NCI-H1092 (cell line): ENCODE results near the gene CCDC43.
"Not testable (repeated sequence)": the region's sequence is repeated elsewhere in the genome, so short reads cannot be mapped to it uniquely, and the experiment has no call there.

Experiments used
- DNase-seq: peaks from one replicate; lab custom pipeline; 2025; lab: John Stamatoyannopoulos, UW

CCDC43 gene

DNA sequence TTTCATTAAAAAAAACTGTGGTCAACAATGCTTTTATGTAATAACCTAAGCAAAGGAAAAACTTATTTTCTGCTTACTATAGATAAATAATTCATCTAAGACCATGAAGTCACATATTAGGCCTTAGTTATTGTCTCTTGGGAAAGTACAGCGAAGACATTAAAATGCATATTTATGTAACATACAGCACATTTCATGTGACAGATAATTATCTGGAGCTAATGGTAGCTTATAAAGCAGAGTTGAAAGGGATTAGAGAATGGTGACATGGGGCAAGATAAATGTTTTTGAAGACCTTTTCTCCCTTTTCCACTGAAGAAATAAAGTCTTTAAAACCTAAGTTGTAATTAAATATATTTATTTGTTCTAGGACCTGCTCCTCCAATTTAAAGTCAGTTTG, 23.6 kb downstream of the CCDC43 start:
- DNase-seq, result no peak

DNA sequence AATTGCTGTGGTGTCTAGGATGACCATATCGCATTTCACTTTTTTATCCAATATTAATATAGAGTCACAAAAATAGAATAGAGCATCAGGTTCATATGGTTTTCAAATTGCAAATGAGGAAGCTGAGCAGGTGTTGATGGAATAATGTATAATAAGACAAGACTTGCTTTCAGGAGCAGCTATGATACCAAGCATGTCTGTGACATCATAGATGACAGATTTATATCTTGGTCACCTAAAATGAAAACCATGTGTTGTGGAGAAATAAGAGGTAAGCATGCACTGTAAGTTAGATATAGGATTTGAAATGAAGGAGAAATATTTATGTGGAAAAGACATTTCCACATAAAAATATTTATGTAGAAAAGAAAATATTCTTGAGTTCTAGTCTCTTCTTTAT, 24.7 kb downstream of the CCDC43 start:
- no peak for DNase-seq

DNA sequence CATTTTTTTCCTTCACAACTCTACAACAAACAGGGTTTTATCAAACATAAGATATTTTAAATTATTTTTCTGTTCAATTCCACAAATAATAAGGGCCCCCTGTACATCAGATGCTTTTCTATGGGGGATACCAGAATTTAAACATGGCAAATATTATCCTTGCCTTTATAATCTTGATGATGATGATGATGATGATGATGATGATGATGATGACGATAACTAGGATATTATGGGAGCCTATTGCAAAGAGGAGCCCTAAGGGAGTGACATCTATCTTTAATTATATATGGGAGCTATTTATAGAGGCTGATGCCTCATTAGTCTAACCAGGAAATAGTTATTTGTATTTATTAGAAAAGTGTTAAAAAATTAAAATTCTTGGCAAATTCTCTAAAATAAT, 26.5 kb downstream of the CCDC43 start:
- no peak for DNase-seq

DNA sequence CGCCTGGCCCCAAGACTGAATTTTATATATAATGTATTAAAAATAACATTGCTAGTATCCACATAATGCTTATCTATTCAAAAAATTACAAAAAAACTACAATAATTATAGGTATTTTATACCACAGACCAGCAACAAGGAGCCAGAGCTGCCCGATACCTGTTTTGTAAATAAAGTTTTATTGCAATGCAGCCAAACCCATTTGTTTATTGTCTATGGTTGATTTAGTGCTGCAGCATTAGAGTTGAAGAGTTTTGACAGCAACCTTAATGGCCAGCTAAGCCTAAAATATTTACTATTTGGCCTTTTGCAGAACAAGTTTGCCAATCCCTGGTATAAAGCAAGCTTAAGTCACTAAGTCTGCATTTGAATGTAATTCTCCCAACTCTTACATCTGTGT, 27.7 kb downstream of the CCDC43 start:
- no peak for DNase-seq

DNA sequence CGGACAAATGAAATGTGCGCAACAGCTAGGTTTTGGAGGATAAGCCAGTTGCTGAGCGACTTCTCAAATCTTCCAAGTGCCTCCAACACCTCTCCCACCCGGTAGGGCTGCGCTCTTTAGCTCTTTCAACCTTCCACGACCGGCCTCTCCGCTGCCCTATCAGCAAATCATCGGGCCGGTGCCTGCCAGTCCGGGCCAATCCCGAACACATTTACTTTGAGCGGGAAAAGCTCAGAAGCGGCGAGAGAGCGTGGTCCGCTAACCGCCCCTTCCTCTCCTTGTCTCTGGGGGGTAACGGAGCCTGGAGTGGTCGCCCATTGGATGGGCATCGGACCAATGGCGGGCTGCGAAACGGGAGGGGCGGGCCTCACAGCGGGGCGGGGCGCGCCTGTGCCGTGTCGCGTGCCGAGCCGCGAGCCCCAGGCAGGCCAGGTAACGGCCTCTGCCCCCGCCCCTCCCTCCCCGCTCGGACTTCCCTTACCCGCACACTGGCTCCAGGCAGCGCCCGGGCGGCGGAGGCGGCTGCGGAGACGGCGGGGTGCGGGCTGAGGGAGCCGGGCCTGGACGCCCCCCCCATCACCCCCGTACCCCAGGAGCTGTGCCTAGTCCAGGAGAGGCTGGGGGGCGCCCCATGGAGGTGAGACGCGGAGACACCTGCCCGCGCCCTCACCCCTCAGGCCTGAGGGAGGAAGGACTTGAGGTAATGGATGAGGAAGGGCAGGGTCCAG, 33.4 kb downstream of the CCDC43 start, which contains the start of gene MEIOC:
Gene MEIOC (plus strand): TSS at position 486 of the 728 bp plus-strand sequence. CDS start 146 bp downstream, at position 632.
- DNase-seq, result no peak

DNA sequence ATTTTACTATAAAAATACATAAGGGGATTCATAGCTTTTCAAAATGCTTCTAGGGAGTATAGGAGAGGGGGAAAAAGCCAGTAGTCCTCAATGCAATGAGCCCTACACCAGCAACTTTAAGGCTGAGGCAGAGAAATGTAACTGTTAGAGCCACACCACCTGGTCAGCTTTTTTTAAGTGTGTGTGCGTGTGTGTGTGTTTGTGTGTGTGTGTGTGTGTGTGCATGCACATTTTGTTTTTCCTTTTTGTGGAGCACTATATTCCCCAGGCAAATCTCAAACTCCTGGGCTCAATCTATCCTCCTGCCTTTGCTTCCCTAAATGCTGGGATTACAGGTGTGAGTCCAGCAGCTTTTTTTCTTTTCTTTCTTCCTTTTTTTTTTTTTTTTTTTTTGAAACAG, 35.6 kb downstream of the CCDC43 start:
- DNase-seq, result no peak

DNA sequence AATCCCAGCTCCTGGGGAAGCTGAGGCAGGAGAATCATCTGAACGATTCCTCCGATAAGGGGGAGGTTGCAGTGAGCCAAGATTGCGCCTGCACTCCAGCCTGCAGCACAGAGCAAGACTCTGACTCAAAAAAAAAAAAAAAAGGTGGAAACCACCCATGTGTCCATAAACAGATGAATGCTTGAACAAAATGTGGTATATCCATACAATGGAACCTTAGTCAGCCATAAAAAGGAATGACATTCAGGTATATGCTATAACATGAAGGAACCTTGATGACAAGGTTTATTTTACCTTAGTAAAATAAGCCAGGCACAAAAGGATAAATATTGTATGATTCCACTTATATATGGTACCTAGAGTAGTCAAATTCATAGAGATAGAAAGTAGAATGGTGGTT, 36.2 kb downstream of the CCDC43 start:
- no peak for DNase-seq

DNA sequence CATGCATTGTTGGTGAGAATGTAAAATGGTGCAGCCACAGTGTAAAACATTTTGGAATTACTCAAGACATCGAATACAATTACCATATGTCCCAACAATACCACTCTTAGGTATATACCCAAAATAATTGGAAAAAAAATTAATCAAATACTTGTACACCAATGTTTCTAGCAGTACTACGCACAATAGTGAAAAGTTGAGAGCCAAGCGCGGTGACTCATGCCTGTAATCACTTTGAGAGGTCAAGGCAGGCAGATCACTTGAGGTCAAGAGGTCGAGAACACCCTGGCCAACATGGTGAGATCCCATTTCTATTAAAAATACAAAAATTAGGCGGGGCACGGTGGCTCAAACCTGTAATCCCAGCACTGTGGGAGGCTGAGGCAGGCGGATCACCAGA, 36.8 kb downstream of the CCDC43 start:
- DNase-seq, result no peak

DNA sequence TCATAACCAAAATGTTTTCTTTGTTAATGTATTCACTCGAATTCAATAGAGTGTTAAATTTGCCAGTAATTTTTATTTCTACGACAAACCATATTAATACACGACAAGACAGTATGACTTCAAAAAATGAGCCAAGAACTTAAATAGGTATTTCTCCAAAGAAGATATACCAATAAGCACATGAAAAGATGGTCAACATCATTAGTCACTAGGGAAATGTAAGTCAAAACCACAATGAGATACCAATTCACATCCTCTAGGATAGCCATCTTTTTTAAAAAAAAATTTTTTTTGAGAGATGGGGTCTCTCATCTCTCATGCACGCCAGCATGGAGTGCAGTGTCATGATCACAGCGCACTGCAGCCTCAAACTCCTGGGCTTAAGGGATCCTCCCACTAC, 38.3 kb downstream of the CCDC43 start:
- no peak for DNase-seq

DNA sequence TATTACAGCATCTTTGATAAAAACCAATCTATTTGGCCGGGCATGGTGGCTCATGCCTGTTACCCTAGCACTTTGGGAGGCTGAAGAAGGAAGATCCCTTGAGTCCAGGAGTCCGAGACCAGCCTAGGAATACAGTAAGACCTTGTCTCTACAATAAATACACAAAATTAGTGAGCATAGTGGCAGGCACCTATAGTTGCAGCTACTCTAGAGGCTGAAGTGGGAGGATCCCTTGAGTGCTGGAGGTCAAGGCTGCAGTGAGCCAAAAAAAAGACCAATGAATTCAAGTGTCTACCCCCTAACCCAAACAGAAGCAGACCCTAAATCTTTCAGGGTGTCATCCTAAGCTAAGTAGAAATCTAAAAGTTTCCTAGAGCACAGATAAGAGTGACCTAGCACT, 40.6 kb downstream of the CCDC43 start:
- DNase-seq, result no peak

DNA sequence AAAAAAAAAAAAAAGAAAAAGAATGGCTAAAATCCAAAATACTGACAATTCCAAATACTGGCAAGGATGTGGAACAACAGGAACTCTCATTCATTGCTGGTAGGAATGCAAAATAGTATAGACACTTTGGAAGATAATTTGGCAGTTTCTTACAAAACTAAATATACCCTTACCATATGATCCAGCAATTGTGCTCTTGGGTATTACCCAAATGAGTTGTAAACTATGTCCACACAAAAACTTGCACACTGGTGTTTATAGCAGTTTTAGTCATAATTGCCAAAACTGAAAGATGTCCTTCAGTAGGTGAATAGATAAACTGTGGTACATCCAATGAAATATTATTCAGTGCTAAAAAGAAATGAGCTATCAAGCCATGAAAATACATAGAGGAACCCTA, 41.8 kb downstream of the CCDC43 start:
- no peak for DNase-seq

DNA sequence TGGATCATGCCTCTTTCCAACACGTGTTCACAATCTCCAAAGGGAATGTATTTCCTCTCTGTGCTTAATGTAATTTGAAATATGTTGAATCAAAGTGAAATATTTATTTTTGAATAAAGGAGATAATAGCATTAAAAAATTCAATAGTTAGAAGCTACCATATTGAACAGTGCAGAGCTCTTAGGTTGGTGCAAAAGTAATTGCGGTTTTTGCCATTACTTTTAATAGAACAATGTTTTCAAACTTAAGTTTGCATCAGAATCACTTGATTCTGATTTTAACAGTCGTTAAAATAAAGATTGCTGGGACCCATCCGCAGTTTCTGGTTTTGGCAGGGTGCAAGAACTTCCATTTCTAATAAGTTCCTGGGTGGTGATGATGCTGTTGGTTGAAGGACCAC, 43.3 kb downstream of the CCDC43 start:
- no peak for DNase-seq

DNA sequence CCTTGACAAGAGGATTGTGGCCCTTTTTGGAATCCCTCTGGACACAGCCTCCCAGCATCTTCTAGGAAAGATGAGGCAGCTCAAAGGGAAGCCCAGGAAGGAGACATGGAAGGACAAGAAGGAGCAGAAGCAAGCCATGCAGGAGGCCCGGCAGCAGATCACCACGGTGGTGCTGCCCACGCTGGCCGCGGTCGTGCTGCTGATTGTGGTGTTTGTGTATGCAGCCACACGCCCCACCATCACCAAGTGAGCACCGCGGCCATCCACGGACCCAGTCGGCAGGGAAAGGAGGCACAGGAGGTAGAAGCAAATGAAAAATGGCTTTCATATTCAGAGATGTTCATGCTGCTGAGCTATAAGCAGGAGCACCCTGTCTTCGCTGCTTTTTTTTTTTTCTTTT, 44.2 kb downstream of the CCDC43 start:
- no peak for DNase-seq

DNA sequence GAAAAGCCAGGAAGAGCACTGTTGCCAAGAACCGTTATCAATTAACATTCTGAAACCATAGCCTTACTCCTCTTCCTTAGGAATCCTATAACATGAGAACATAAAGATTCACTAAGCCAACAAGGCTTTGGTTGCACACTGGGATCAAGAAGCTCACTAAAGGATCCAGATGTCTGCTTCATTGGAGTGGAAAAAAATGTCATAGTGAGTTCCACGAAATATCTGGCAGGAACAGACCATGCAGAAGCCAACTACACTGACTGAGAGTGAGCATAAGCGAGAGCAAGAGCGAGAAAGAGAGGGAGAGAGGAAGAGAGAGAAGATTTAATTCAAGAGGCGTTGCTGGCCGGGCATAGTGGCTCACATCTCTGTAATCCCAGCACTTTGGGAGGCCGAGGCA, 46.7 kb downstream of the CCDC43 start:
- no peak for DNase-seq

DNA sequence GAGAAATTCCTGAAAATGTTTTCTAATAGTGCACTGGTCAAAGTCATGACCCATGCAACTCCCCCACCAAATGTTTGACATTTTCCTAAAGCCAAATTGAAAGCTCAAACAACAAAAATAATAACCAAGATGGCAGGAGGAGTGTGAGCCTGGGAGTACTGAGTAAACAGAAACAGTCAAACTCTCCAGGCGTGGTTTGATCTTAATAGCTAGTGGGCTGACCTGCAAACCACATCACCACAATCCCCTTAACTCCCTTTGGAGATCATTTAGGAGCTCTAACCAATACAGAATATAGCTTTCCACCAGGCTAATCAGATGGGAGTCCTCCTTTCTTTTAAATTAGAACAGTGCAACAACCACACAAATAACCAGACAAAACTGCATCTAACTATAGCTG, 52.5 kb downstream of the CCDC43 start:
- no peak for DNase-seq

DNA sequence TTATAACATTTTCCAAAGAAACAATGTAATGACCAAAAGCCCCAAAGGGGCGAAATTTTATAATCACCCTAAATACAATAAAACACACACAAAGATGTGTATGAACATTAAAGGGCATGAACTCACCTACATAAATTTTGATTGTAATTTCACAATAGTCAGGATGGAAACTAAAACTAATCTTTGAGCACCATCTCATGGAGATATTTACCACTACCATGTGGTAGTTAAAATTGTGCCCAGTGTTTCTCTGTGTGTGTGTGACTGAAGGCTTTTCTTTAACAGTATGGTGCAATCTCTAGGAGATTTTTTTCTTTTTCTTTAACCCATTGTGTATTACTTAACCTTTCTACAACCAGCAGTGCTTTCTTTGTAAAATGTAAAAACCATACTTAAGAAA, 53.0 kb downstream of the CCDC43 start:
- no peak for DNase-seq

DNA sequence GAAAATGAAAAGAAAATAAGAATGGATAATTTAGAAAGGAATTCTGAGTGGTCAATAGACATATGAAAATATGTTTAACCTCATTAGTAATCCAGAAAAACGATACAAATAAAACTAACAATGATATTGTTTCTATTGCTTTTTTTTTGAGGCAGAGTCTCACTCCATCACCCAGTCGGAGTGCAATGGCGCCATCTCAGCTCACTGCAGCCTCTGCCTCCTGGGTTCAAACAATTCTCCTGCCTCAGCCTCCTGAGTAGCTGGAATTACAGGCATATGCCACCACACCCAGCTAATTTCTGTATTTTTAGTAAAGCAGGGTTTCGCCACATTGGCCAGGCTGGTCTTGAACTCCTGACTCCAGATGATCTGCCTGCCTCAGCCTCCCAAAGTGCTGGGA, 55.2 kb downstream of the CCDC43 start:
- DNase-seq, result not testable (repeated sequence)

DNA sequence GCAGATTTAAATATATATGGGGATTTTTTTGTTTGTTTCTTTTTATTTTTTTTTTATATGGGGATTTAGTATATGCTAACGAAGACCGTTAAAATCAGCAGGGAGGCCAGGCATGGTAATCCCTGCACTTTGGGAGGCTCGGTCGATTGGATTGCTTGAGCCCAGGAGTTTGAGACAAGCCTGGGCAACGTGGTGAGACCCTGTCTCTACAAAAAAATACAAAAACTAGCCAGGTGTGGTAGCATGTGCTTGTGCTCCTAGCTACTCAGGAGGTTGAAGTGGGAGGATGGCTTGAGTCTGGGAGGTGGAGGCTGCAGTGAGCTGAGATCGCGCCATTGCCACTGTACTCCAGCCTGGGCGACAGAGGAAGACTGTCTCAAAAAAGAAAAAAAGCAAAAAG, 55.6 kb downstream of the CCDC43 start:
- no peak for DNase-seq

DNA sequence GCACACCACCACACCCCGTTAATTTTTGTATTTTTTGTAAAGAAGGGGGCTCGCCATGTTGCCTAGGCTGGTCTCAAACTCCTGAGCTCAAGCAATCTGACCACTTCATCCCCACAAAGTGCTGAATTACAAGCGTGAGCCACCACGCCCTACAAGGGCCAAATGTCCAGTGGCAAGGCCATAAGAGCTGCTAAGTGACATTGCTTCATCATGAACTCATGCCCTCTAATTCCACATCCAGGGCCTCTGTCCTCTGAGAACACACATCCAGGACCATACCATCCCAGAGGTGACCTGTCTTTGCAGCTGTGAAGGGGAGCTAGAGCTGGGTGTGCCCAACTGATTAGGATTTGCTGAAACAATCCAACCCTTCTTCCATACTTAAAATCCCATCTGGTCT, 58.9 kb downstream of the CCDC43 start:
- no peak for DNase-seq

DNA sequence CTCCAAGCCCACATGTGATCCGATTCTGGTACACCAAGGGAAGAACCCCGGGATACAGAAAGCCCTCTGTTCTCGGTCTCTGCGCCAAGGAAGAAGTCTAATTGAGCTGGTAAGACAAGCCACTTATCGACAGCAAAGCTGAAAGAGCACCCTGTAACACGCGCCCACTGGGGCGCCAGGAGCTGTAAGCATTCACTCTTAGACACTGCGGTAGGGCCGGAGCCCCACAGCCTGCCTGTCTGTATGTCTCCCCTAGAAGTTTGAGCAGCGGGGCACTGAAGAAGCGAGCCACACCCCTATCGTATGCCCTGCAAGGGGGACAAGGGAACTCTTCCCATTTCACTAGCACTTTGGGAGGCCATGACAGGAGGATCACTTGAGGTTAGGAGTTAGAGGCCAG, 60.3 kb downstream of the CCDC43 start:
- no peak for DNase-seq

DNA sequence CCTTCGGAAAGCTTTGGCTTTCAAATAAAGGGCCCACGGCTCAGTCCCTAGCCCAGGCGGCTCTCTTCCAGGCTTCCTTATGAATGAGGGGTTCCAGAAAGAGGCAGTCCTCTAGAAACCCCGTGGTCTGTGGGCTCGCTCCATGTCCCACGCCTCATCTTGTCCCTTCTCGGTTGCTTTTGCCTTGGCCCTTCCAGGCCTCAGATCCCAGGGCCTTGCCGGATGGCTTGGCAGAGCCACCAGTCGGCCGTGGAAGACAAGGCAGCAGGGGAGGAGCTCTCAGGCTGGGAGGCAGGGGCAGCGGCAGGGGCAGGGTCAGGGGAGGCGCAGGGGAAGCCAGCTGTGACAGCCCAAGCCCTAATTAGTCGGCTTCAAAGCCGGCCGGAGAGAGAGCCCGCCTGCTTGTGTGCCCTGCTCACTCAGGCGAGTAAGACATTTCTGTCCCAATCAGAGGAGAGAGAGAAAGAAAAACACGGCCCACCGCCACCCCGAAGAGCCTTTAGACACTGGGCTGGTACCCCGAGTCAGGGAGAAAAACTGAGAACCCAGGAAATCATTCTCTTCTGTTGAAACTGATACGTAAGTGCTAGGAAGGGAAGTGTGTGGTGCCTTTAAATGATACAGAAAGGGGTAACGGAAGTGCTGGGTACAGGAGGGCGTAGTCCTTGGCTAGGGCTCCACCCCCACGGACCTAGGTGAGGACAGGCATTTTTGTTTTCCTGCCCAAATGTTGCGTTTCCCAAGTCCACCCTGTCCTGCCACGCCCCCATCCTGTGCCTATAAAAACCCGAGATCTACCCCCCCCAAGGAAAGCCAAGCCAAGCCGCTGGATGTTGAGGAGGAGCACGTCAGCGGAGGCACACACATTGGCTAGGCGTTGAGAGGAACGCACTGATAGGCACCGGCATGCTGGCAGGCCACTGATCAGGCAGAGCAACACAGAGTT, 61.1 kb downstream of the CCDC43 start:
- peak; percentile 89 for DNase-seq

DNA sequence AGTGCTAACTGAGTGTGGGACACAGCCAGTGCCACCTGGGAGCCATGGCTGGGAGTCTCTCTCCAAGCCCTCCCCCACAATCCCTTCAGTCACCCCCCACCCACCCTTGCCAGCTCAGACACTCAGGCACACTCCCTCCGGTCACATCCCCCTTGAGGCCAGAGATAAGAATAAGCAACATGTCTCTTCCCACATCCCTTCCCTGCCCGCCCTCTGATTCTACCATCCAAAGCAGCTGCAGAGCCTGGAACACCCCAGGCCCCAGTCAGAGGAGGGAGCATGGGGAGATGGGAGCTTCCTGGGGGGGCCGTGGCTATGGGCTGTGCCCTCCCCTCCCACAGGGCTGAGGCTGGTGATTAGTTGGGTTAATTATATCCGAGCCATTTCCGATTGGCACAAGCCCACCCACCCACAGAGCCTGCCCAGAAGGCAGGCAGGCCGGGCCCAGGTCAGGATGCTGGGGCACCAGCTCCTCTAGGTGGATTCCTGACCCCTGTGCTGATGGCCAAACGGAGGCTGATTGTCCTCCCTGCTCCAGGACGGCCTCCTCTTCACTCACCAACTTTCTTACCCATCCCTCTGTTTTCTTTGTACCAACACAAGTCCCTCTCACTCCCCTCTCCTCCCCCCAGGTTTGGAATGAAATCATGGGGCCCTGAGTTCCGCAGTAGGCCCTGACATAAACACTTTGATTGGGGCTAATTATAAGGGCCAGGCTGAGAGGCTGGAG, 61.9 kb downstream of the CCDC43 start:
- no peak for DNase-seq
